ENCODE results near the gene C2CD2L.

DNA sequence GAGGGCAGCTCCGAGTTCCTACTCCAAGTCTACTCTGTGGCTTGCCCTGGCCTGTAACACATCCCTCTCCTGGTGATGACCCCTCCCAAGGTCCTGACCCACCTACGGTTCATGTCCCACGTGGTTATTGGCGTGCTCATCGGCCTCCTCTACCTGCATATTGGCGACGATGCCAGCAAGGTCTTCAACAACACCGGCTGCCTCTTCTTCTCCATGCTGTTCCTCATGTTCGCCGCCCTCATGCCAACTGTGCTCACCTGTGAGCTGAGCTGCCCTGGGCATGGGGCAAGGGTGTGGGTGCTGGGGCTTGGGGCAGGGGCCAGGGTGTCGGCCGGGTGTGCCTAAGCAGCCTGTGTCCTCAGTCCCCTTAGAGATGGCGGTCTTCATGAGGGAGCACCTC is 51.3 kb downstream of the C2CD2L start:
- TF ChIP-seq, protein P1, sequence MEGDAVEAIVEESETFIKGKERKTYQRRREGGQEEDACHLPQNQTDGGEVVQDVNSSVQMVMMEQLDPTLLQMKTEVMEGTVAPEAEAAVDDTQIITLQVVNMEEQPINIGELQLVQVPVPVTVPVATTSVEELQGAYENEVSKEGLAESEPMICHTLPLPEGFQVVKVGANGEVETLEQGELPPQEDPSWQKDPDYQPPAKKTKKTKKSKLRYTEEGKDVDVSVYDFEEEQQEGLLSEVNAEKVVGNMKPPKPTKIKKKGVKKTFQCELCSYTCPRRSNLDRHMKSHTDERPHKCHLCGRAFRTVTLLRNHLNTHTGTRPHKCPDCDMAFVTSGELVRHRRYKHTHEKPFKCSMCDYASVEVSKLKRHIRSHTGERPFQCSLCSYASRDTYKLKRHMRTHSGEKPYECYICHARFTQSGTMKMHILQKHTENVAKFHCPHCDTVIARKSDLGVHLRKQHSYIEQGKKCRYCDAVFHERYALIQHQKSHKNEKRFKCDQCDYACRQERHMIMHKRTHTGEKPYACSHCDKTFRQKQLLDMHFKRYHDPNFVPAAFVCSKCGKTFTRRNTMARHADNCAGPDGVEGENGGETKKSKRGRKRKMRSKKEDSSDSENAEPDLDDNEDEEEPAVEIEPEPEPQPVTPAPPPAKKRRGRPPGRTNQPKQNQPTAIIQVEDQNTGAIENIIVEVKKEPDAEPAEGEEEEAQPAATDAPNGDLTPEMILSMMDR (conservative IDR thresholded peaks at IDR 0.05) = no peak
- no peak for TF ChIP-seq EZH2 (IDR thresholded peaks at IDR 0.05; ENCODE audit: low read depth)

All from PC-9 (cell line).